ENCODE results near the gene GZMM.
"Not testable (repeated sequence)": the region's sequence is repeated elsewhere in the genome, so short reads cannot be mapped to it uniquely, and the experiment has no call there.

GZMM gene

GRCh38 chr19:583198-583967 is 39.5 kb downstream of the GZMM start:
- Mint-ChIP-seq H3K27me3 (peaks cover 35% of the 10 kb centered on the region), H3K9me3 (no peaks in the 10 kb centered on the region), H3K4me3 (no peak overlapping the region), H3K27ac (no peak overlapping the region), H3K36me3 (ENCODE audit: low read depth) (peaks cover 54% of the 10 kb centered on the region), H3K4me1 (ENCODE audit: low read depth) (peaks cover 11% of the 10 kb centered on the region)
- intact Hi-C loops (cut with micrococcal nuclease), result no loop called here

GRCh38 chr19:583968-584239 is 40.1 kb downstream of the GZMM start:
- H3K9me3 Mint-ChIP-seq, result no peaks in the 10 kb centered on the region
- peaks cover 41% of the 10 kb centered on the region for H3K27me3 Mint-ChIP-seq
- intact Hi-C loops (cut with micrococcal nuclease), result no loop called here
- H3K36me3 Mint-ChIP-seq (ENCODE audit: low read depth), result peaks cover 48% of the 10 kb centered on the region
- peaks cover 11% of the 10 kb centered on the region for H3K4me1 Mint-ChIP-seq (ENCODE audit: low read depth)
- no peak overlapping the region for H3K27ac Mint-ChIP-seq
- H3K4me3 Mint-ChIP-seq, result no peak overlapping the region

GRCh38 chr19:584240-585001 is 40.6 kb downstream of the GZMM start:
- Mint-ChIP-seq H3K36me3 (ENCODE audit: low read depth) (peaks cover 43% of the 10 kb centered on the region), H3K9me3 (no peaks in the 10 kb centered on the region), H3K27ac (no peak overlapping the region), H3K27me3 (peaks cover 45% of the 10 kb centered on the region), H3K4me3 (no peak overlapping the region), H3K4me1 (ENCODE audit: low read depth) (peaks cover 11% of the 10 kb centered on the region)
- intact Hi-C loops (cut with micrococcal nuclease), result loop anchor here (5.0 kb wide), 1 partner anchor 148 kb away; no protein-coding TSS in a partner anchor

- not testable (repeated sequence) for H3K9me3 Mint-ChIP-seq, H3K27ac Mint-ChIP-seq, H3K4me3 Mint-ChIP-seq
- Mint-ChIP-seq H3K36me3 (ENCODE audit: low read depth) (peaks cover 36% of the 10 kb centered on the region), H3K4me1 (ENCODE audit: low read depth) (peaks cover 11% of the 10 kb centered on the region), H3K27me3 (peaks cover 45% of the 10 kb centered on the region)
- intact Hi-C loops (cut with micrococcal nuclease), result loop anchor here (5.0 kb wide), 1 partner anchor 147 kb away; no protein-coding TSS in a partner anchor
Measured at GRCh38 chr19:585146-585545, 41.3 kb downstream of the GZMM start.

- Mint-ChIP-seq H3K4me1 (ENCODE audit: low read depth) (peaks cover 11% of the 10 kb centered on the region), H3K27me3 (peaks cover 50% of the 10 kb centered on the region), H3K9me3 (no peaks in the 10 kb centered on the region), H3K36me3 (ENCODE audit: low read depth) (peaks cover 31% of the 10 kb centered on the region), H3K4me3 (no peak overlapping the region), H3K27ac (no peak overlapping the region)
- intact Hi-C loops (cut with micrococcal nuclease), result loop anchor here (5.0 kb wide), 1 partner anchor 147 kb away; no protein-coding TSS in a partner anchor
Measured at GRCh38 chr19:585551-586110, 41.8 kb downstream of the GZMM start.

DNA sequence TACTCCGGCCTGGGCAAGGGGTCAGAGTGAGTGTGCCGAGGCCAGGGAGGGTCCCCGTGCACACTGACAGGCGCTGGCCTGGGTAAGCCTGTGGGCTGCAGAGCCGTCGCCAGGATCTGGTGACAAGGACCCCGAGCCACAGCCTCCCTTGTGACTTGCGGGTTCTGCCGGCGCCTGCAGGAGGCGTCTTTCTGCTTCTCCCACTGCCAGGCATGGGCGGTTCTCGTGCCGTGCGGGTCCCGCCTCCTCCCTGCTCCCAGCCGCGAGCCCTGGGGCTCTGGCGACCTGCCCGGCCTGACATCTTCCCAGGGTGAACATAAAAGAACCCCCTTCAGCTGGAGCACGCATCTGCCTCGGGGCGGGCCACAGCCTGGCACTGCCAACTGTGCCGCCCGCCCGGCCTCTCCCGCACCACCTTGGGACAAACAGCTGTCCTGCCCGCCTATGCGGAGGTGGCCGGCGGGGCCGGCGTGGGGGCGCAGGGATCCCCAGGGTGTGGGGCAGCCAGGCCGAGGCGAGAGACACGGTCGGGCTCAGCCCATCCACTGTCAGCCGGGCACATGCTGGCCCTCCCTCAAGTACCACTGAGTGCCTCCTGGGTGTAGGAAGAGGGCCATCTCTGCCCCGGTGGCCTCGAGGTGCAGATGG is 44.4 kb downstream of the GZMM start:
- H3K27me3 Mint-ChIP-seq, result peaks cover 74% of the 10 kb centered on the region
- H3K4me3 Mint-ChIP-seq, result no peak overlapping the region
- peaks cover 7% of the 10 kb centered on the region for H3K36me3 Mint-ChIP-seq (ENCODE audit: low read depth)

DNA sequence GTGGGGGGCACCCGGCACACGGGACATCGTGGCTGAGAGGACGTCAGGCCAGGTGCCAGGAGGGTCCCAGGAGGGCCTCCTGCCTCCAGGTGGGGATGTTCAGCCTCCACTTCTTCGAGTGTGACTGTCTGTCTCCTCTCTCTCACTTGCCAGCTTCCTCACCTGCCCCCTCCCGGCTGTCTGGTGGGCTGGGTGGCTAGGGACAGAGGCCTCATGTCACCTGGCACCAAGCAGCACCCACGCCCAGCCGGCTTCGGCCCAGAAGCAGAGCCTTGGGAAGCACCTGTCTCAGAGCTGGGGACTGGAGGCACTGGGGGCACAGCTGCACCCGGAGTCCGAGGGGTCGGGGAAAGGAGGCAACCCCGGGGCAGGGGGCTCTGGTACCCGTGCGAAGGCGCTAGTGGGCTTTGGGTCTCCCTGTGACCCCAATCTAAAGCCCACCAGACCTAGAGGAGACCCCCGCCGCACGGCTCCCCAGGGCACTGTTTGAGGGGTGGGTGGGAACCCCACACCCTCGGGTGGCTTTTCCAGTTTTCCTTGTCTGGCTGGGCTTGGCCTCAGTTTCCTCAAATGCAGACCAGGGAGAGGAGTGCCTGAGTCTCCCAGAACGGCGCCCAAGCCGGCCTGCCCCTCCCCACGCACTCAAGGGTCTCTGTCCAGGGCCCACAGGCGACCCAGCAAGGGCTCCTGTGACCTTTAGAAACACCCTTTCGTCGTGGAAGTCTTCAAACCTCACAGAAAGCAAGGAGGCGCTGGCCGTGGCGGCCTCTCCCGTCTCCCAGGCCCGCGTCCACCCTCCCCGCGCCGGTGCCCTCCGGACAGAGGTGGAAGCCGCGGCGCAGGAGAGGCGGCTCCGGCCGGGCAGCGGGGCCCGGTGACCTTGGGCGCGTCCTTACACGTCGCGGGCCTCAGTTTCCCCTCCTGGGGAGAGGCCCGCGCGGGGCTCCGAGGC is 45.2 kb downstream of the GZMM start:
- H3K36me3 Mint-ChIP-seq (ENCODE audit: low read depth), result no peaks in the 10 kb centered on the region
- intact Hi-C loops (cut with micrococcal nuclease), result loop anchor here (5.0 kb wide), 1 partner anchor 143 kb away; no protein-coding TSS in a partner anchor
- H3K4me1 Mint-ChIP-seq (ENCODE audit: low read depth), result peaks cover 7% of the 10 kb centered on the region
- H3K27ac Mint-ChIP-seq, result no peak overlapping the region
- peak overlapping the region; percentile 23 for H3K4me3 Mint-ChIP-seq
- H3K9me3 Mint-ChIP-seq, result no peaks in the 10 kb centered on the region
- H3K27me3 Mint-ChIP-seq, result peaks cover 79% of the 10 kb centered on the region

More for the DNA sequence above, 44.4 kb downstream of the GZMM start:
- peaks cover 11% of the 10 kb centered on the region for H3K4me1 Mint-ChIP-seq (ENCODE audit: low read depth)
- H3K9me3 Mint-ChIP-seq, result no peaks in the 10 kb centered on the region
- intact Hi-C loops (cut with micrococcal nuclease), result loop anchor here (5.0 kb wide), 1 partner anchor 144 kb away; no protein-coding TSS in a partner anchor
- H3K27ac Mint-ChIP-seq, result no peak overlapping the region

DNA sequence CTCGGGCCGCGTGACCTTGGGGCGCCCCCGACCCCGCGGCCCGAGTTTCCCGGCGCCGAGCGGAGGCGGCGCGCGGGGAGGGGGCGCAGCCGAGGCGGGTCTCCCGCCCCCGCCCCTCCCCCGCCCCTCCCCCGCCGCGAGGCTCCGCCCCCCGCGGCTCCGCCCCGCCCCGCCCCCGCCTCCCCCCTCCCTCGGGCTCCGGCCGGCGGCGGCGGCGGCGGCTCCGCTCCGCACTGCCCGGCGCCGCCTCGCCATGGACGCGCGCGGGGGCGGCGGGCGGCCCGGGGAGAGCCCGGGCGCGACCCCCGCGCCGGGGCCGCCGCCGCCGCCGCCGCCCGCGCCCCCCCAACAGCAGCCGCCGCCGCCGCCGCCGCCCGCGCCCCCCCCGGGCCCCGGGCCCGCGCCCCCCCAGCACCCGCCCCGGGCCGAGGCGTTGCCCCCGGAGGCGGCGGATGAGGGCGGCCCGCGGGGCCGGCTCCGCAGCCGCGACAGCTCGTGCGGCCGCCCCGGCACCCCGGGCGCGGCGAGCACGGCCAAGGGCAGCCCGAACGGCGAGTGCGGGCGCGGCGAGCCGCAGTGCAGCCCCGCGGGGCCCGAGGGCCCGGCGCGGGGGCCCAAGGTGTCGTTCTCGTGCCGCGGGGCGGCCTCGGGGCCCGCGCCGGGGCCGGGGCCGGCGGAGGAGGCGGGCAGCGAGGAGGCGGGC is 46.0 kb downstream of the GZMM start, which contains the start of gene HCN2:
HCN2 (plus strand) TSS at position 189 of the 703 bp plus-strand sequence; CDS start at position 254, 65 bp downstream.
- Mint-ChIP-seq H3K4me3 (peak within 1 kb of the TSS; percentile 39), H3K9me3 (no peaks in the 10 kb centered on the region), H3K36me3 (ENCODE audit: low read depth) (no peaks in the 10 kb centered on the region), H3K27ac (no peak within 1 kb of the TSS), H3K4me1 (ENCODE audit: low read depth) (peaks cover 6% of the 10 kb centered on the region), H3K27me3 (peaks cover 86% of the 10 kb centered on the region)
- intact Hi-C loops (cut with micrococcal nuclease), result loop anchor here (5.0 kb wide), 1 partner anchor 142 kb away; no protein-coding TSS in a partner anchor

GRCh38 chr19:590396-590745 is 46.5 kb downstream of the GZMM start:
- peaks cover 6% of the 10 kb centered on the region for H3K4me1 Mint-ChIP-seq (ENCODE audit: low read depth)
- no peak overlapping the region for H3K27ac Mint-ChIP-seq
- peak overlapping the region; percentile 39 for H3K4me3 Mint-ChIP-seq
- intact Hi-C loops (cut with micrococcal nuclease), result no loop called here
- no peaks in the 10 kb centered on the region for H3K36me3 Mint-ChIP-seq (ENCODE audit: low read depth)
- no peaks in the 10 kb centered on the region for H3K9me3 Mint-ChIP-seq
- H3K27me3 Mint-ChIP-seq, result peaks cover 87% of the 10 kb centered on the region

DNA sequence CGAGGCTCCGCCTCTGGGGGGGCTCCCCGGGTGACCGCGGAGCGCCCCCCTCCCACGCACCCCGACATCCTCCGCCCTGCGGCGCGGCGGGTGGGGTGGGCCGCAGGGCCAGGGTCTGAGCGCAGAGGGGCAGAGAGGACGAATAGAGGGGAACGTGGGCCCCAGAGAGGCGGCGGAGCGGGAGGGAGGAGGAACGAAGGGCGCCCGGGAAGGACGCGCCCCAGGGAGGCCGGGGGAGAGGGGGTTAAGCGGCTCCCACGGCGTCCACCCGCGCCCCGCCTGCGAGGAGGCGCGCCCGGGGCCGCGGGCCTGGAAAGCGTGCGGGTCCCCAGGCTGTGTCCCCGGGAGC is 46.9 kb downstream of the GZMM start:
- H3K4me1 Mint-ChIP-seq (ENCODE audit: low read depth), result peaks cover 6% of the 10 kb centered on the region
- H3K27ac Mint-ChIP-seq, result no peak overlapping the region
- no peaks in the 10 kb centered on the region for H3K9me3 Mint-ChIP-seq
- peaks cover 89% of the 10 kb centered on the region for H3K27me3 Mint-ChIP-seq
- H3K36me3 Mint-ChIP-seq (ENCODE audit: low read depth), result no peaks in the 10 kb centered on the region
- no peak overlapping the region for H3K4me3 Mint-ChIP-seq
- intact Hi-C loops (cut with micrococcal nuclease), result no loop called here

GRCh38 chr19:591099-591958 is 47.5 kb downstream of the GZMM start:
- peaks cover 87% of the 10 kb centered on the region for H3K27me3 Mint-ChIP-seq
- H3K9me3 Mint-ChIP-seq, result no peaks in the 10 kb centered on the region
- H3K36me3 Mint-ChIP-seq (ENCODE audit: low read depth), result no peaks in the 10 kb centered on the region
- intact Hi-C loops (cut with micrococcal nuclease), result no loop called here
- H3K27ac Mint-ChIP-seq, result no peak overlapping the region
- H3K4me1 Mint-ChIP-seq (ENCODE audit: low read depth), result peaks cover 6% of the 10 kb centered on the region
- H3K4me3 Mint-ChIP-seq, result no peak overlapping the region

GRCh38 chr19:592101-592500 is 48.2 kb downstream of the GZMM start:
- H3K4me1 Mint-ChIP-seq (ENCODE audit: low read depth), result peaks cover 6% of the 10 kb centered on the region
- no peaks in the 10 kb centered on the region for H3K9me3 Mint-ChIP-seq
- no peak overlapping the region for H3K4me3 Mint-ChIP-seq
- H3K27ac Mint-ChIP-seq, result no peak overlapping the region
- intact Hi-C loops (cut with micrococcal nuclease), result no loop called here
- H3K36me3 Mint-ChIP-seq (ENCODE audit: low read depth), result no peaks in the 10 kb centered on the region
- peaks cover 82% of the 10 kb centered on the region for H3K27me3 Mint-ChIP-seq
